ENCODE data around the gene CC2D1B.
A peak's percentile ranks its signal among the peaks of the same experiment; 100 is the strongest.
"Not testable (repeated sequence)": the region's sequence is repeated elsewhere in the genome, so short reads cannot be mapped to it uniquely, and the experiment has no call there.

The CC2D1B gene, protein sequence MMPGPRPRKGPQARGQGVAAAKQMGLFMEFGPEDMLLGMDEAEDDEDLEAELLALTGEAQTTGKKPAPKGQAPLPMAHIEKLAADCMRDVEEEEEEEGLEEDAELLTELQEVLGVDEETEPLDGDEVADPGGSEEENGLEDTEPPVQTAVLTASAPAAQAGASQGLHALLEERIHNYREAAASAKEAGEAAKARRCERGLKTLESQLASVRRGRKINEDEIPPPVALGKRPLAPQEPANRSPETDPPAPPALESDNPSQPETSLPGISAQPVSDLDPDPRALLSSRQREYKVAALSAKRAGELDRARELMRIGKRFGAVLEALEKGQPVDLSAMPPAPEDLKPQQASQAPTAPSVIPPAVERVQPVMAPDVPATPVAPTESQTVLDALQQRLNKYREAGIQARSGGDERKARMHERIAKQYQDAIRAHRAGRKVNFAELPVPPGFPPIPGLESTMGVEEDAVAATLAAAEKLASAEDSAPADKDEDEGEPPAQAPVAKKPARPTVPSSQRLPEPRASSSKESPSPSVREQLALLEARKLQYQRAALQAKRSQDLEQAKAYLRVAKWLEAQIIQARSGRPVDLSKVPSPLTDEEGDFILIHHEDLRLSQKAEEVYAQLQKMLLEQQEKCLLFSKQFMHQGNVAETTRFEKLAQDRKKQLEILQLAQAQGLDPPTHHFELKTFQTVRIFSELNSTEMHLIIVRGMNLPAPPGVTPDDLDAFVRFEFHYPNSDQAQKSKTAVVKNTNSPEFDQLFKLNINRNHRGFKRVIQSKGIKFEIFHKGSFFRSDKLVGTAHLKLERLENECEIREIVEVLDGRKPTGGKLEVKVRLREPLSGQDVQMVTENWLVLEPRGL
- total RNA-seq = 75.0 to 124 (median 115) reads per million in 4 donors

GRCh38 chr1:52365746-52366516, at the start of gene CC2D1B:
Gene CC2D1B (minus strand): TSS chr1:52366205. CDS start chr1:52364620, 1,585 bp downstream.
- DNase-seq = peak; percentile 97 to 100 (median 99)

DNA sequence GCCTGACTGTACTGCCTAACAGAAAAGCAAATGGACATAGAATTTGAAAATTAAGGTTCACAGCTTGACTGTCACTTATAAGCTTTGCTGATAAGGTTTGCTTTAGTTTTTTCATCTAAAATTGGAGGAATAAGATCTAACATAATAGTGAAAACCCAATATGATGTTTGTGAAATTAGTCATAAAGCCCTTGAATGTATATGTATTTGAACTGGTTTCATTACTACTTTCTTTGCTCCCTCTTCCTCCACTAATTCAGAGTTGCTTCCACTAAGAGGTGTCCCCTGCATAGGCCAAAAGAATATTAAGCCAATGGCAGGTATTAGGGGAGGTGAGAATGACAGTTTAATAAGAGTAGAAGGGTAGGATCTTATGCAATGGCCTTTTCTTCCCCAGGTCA, 48.9 kb upstream of the CC2D1B start:
- no peak for DNase-seq

GRCh38 chr1:52413410-52413989, 47.5 kb upstream of the CC2D1B start:
- DNase-seq = no peak

DNA sequence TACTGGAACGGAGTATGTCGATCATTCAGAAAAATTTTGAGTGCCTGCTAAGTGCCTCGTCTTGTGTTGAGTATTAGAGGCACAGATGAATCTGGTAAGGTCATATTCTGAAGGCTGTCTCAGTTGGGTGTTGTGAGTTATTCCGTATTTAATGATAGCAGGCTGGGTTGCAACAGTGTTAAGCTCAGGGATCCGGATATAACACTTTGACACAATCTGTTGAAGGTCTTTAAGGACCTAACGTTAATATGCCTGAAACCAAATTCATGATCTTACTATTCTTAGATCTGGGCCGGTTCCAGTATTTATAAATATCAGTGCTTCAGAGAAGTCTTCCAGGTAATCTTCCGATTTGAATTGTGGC, 39.0 kb upstream of the CC2D1B start:
- no peak for DNase-seq

GRCh38 chr1:52404116-52404974, 38.3 kb upstream of the CC2D1B start, which contains the start of the genes ORC1 and PRPF38A:
Gene ORC1 (minus strand): TSS chr1:52404423. CDS start chr1:52402223, 2,200 bp downstream.
Gene PRPF38A (plus strand): TSS chr1:52404602. CDS start chr1:52404750, 148 bp downstream.
- DNase-seq = peak; percentile 96 to 99 (median 97)

DNA sequence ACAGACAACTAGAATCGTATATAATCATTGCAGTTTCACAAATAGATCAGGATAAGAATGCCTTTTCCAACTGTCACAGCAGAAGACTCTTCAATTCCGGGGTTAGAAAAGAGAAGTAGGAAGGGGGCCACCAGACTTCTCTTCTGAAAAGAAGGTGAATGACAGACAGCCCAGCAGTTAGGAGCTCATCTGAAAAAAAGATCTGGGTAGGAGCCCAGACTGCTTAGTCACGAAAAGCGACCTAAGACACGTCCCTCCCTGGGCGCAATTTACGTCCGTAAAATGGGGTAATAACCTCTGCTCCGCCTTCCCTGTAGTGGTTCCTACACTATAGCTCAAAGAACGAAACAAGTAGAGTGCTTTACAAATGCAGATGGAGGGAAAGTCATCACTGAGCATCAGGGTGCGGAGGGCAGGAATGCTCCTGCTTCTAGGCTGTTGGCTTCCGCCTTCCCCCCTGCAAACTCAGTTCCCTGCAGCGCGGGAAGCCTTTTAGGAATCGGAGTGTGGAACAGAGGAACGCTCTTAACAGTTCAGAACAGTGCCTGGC, 37.6 kb upstream of the CC2D1B start:
- DNase-seq = peak; percentile 9 to 81 (median 36)

GRCh38 chr1:52402860-52403240, 36.8 kb upstream of the CC2D1B start:
- no peak for DNase-seq

DNA sequence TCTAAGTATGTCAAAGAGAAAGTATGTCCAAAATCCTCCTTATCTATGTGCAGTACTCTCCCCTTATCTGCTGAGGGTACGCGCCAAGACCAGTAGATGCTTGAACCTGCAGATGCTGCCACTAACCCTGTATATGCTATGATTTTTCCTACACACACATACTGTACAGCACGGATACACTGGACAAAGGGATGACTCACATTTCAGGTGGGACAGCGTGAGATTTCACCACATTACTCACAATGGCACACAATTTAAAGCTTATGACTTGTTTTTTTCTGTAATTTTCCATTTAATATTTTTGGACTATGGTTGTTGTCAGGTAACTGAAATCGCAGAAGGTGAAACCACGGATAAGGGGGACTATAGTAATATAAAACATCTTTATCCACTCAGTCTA, 34.1 kb upstream of the CC2D1B start:
- DNase-seq = no peak

DNA sequence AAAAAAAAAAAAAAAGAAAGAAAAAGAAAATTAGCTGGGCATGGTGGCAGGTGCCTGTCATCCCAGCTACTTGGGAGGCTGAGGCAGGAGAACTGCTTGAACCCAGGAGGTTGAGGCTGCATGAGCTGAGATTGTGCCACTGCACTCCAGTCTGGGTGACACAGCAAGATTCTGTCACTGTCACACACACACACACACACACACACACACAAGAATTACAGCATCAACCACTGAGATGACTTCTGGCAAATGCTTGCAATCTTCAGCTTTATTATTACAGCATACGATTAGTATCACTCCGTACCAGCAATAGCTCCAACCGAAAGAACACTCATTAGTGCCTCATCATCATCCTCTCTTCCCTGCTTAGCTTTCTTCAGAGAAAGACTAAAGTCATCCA, 33.6 kb upstream of the CC2D1B start:
- DNase-seq = no peak

GRCh38 chr1:52393174-52393573, 27.2 kb upstream of the CC2D1B start:
- no peak for DNase-seq

GRCh38 chr1:52386458-52386857, 20.5 kb upstream of the CC2D1B start:
- DNase-seq = no peak

DNA sequence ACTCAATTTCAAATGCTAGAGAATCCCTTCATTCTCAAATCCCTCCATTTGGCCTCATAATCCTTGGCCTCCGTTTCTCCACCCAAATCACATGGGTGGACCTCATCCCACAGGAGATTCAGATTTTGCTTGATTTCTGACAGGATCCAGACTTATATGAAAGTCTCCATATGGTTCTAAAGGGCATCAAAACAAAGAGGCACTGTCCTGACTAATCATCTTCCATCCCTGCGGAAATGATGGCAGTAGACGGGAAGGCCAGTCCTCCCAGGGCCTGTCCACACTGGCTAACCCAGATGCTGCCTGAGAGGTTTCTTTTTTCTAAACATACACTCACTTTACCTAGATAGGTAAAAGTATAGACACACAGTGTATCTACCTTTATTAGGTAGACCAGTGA, 19.4 kb upstream of the CC2D1B start:
- DNase-seq = no peak

DNA sequence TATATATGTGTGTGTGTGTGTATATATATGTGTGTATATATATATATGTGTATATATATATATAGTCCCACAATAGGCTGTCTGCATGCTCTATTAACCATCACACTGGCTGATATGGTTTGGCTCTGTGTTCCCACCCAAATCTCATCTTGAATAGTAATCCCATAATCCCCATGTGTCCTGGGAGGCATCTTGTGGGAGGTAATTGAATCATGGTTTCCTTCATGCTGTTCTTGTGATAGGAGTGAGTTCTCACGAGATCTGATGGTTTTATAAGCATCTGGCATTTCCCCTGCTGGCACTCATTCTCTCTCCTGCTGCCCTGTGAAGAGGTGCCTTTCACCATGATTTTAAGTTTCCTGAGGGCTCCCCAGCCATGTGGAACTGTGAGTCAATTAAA, 3.8 kb upstream of the CC2D1B start:
- DNase-seq = not testable (repeated sequence)

DNA sequence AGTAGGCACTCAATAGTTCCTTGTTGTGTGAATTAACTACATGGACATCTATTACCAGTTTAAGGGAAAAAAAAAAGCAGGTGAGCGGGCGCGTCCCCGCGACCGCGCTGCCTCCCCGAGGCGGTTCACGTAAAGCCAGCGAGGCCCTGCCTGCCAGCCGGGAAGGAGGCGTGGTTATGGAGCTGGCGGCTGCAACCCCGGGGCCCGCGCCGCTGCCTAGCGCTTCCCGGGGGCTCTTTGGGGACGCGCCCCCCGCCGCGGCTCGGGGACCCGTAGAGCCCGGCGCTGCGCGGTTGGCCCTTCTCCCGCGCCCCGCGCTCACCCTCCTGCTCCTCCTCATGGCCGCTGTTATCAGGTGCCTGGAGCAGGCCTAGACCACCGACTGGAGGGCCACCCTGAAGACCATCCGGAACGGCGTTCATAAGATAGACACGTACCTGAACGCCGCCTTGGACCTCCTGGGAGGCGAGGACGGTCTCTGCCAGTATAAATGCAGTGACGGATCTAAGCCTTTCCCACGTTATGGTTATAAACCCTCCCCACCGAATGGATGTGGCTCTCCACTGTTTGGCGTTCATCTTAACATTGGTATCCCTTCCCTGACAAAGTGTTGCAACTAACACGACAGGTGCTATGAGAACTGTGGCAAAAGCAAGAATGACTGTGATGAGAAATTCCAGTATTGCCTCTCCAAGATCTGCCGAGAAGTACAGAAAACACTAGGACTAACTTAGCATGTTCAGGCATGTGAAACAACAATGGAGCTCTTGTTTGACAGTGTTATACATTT, 2.6 kb upstream of the CC2D1B start:
- DNase-seq = peak; percentile 35 to 71 (median 46)

DNA sequence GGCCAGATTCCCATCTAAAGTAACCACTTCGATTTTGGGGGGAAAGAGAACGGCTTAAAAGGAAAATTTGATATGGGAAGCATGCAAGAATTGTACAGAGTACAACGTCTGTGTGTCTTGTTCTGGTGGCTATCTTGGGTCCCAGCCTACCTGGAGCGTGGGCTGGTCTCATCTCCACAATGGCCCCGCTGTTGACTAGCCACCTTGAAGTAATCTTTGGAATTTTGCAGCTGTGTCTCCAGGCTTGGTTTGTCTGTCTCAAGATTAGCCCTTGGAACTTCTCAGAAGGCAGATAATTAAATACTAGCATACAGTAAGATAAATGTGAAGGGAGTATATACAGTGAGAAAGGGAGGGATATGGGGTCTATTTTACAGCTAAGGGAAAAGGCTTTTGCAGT, 1.3 kb upstream of the CC2D1B start:
- no peak for DNase-seq

DNA sequence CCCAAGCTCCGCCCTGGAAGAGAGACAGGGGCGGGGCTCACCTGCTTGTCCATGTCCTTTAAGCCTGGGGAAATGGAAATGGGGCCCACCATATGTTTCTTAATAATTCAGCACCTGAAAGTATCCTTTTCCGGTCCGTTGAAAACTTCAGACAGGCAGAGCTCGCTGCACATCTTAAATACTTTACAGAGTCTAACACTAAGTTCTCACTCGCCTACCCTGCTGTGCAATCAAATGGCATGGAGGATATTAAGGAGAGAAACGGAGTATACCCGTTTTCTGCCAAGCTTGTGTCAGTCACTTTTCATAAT, 467 bp upstream of the CC2D1B start:
- DNase-seq = no peak

DNA sequence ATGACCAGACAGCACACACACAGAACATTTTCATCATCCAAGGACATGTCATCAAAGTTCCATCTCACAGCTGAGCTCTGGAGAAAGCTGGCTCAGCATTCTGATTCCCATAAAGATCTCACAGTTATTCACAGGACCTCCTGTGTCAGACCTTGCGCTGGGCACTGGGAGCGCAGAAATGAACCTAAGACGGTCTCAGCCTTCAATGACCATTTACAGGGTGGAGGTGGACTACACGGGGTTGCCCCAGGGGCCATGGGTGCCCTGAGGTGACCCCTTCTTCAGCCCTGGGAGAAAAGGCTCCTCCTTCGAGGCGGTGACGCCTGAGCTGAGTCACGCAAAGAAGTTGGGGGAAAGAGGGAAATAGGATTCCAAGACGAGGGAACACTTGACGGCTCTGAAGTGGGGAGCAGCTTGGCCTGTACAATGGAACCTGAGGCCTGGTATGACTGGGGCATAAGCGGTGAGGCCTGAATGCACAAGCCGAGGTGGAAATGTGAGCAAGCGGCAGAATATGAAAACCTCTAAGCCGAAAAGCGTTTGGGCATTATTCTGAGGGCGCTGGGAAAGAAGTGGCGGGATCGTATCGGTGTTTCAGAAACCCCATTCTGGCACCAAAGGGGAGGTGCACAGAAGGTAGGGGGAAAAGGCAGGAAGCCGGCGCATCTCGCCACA, 797 bp downstream of the CC2D1B start:
- peak in 1 of 5 donors; percentile 10 for DNase-seq

- peak in 1 of 5 donors; percentile 17 for DNase-seq
Observed at GRCh38 chr1:52364235-52364839, 1.7 kb downstream of the CC2D1B start.

DNA sequence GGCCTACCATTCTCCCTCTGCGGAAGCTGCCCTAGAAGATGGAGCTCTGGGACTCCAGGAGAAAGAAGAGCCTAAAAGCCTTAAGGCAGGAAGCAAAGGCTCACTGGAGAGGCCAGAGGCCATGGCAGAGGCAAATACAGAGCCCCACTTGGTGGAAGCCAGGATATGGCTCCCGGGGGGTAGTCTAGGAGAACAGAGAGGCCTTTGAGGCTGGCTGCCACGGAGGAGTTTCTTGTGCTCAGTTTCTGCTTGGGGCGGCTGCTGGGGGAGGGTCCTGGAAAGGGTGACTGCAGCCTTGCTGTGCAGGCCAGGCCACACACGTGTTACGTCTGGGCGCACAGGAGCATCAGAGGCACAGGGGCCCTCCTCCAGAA, 5.4 kb downstream of the CC2D1B start:
- no peak for DNase-seq

Data from T-helper 1 cell (primary cell).